ENCODE measurements around the gene SIK3. TPM values are rescaled to one million over a fixed set of nuclear protein-coding genes. Genes with fewer than 3 reads are reported as not detected.
"Not testable (repeated sequence)": the region's sequence is repeated elsewhere in the genome, so short reads cannot be mapped to it uniquely, and the experiment has no call there.

Gene SIK3
- total RNA-seq, 1 donor from 2014 or later, result 19.5 TPM

DNA sequence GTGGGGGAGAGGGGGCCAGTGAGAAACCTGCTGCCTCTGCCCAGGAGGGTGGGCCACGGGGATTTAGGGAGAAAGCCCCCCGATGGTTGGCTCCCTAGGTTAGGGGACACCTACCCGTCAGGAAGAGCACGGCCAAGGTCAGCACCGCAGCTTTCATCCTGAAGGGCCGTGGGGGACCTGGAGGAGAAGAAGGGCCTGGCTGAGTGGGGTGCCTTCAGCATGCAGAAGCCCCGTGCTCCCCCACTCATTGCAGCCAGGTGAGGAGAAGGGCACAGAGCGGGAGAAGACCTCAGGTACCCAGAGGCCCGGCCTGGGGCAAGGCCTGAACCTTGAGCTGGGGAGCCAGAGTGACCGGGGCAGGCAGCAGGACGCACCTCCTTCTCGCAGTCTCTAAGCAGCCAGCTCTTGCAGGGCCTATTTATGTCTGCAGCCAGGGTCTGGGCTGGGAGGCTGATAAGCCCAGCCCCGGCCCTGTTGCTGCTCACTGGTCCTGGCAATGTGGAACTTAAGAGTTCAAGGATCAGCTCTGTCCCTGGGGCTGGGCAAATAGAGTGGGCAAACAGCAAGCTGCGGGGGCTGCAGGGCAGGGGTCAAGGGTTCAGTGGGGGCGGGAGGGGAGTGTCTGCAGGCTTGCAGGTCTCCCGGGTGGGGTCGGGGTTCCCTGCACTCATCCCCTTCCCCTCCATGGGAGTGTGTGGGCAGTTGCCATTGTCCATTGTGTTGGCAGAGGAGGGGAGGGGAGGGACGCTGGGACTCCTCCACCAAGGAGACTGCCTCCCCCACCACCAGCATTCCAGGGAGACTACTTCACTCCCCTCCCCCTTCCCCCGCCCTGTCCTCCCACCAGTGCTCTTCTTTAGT, 260.8 kb downstream of the SIK3 start, which contains the start of gene APOA1:
APOA1 (minus strand) TSS at position 392 of the 861 bp plus-strand sequence; CDS start at position 157, 235 bp downstream.
- no peaks in the 10 kb centered on the region for H3K36me3 Mint-ChIP-seq (ENCODE audit: low read depth)
- no peak for DNase-seq (ENCODE audit: low spot score)

DNA sequence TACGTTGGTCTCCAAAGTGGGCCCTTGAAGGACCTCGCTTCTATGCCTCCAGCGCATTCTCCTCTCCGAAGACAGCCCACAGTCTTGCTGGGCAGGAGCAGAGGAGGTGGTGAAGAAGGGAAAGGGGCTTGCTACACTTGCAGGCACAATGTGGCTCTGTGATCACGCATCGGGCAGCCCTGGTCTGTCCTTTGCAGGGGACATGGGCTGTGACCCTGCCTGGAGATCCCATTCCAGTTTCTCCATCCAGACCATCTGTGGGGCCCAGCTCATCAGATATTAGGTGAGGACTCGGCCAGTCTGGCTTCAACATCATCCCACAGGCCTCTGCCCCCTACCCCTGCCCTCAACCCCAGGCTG, 261.6 kb downstream of the SIK3 start:
- H3K27me3 Mint-ChIP-seq (ENCODE audit: low read depth), result no peaks in the 10 kb centered on the region
- no peak for DNase-seq (ENCODE audit: low spot score)
- no peak overlapping the region for H3K27ac Mint-ChIP-seq (ENCODE audit: unreplicated experiment)
- TF ChIP-seq, protein P1, sequence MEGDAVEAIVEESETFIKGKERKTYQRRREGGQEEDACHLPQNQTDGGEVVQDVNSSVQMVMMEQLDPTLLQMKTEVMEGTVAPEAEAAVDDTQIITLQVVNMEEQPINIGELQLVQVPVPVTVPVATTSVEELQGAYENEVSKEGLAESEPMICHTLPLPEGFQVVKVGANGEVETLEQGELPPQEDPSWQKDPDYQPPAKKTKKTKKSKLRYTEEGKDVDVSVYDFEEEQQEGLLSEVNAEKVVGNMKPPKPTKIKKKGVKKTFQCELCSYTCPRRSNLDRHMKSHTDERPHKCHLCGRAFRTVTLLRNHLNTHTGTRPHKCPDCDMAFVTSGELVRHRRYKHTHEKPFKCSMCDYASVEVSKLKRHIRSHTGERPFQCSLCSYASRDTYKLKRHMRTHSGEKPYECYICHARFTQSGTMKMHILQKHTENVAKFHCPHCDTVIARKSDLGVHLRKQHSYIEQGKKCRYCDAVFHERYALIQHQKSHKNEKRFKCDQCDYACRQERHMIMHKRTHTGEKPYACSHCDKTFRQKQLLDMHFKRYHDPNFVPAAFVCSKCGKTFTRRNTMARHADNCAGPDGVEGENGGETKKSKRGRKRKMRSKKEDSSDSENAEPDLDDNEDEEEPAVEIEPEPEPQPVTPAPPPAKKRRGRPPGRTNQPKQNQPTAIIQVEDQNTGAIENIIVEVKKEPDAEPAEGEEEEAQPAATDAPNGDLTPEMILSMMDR (IDR thresholded peaks at IDR 0.05), result no peak
- no peak overlapping the region for H3K4me3 Mint-ChIP-seq (ENCODE audit: unreplicated experiment)
- peaks cover 9% of the 10 kb centered on the region for H3K4me1 Mint-ChIP-seq (ENCODE audit: low read depth)
- H3K36me3 Mint-ChIP-seq (ENCODE audit: low read depth), result no peaks in the 10 kb centered on the region
- no peaks in the 10 kb centered on the region for H3K9me3 Mint-ChIP-seq (ENCODE audit: low read depth)

More for the DNA sequence above, 260.8 kb downstream of the SIK3 start, which contains the start of gene APOA1:
- H3K27me3 Mint-ChIP-seq (ENCODE audit: low read depth), result no peaks in the 10 kb centered on the region
- no peaks in the 10 kb centered on the region for H3K9me3 Mint-ChIP-seq (ENCODE audit: low read depth)
- H3K4me1 Mint-ChIP-seq (ENCODE audit: low read depth), result peaks cover 9% of the 10 kb centered on the region
- TF ChIP-seq, protein P1 (IDR thresholded peaks at IDR 0.05), result no peak
- H3K27ac Mint-ChIP-seq (ENCODE audit: unreplicated experiment), result no peak within 1 kb of the TSS
- H3K4me3 Mint-ChIP-seq (ENCODE audit: unreplicated experiment), result no peak within 1 kb of the TSS

DNA sequence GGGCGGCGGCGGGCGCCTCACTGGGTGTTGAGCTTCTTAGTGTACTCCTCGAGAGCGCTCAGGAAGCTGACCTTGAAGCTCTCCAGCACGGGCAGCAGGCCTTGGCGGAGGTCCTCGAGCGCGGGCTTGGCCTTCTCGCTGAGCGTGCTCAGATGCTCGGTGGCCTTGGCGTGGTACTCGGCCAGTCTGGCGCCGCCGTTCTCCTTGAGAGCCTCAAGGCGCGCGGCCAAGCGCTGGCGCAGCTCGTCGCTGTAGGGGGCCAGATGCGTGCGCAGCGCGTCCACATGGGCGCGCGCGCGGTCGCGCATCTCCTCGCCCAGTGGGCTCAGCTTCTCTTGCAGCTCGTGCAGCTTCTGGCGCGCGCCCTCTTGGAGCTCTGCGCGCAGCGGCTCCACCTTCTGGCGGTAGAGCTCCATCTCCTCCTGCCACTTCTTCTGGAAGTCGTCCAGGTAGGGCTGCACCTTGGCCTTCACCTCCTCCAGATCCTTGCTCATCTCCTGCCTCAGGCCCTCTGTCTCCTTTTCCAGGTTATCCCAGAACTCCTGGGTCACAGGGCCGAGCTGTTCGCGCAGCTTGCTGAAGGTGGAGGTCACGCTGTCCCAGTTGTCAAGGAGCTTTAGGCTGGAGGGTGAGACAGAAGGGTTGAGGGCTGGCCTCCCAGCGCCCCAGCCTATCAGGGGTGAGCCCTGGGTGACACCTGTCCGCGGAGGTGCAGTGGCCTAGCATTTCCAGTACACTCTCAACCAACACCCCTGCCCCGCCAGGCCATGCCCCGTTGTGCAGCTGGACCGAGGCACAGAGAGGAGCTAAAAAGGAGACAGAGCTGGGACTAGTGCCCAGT, 262.2 kb downstream of the SIK3 start:
- Mint-ChIP-seq H3K4me3 (ENCODE audit: unreplicated experiment) (peak overlapping the region; percentile 59), H3K27me3 (ENCODE audit: low read depth) (no peaks in the 10 kb centered on the region), H3K4me1 (ENCODE audit: low read depth) (peaks cover 9% of the 10 kb centered on the region), H3K9me3 (ENCODE audit: low read depth) (no peaks in the 10 kb centered on the region), H3K36me3 (ENCODE audit: low read depth) (no peaks in the 10 kb centered on the region), H3K27ac (ENCODE audit: unreplicated experiment) (no peak overlapping the region)
- TF ChIP-seq, protein P1 (IDR thresholded peaks at IDR 0.05), result peak; percentile 83
- no peak for DNase-seq (ENCODE audit: low spot score)

DNA sequence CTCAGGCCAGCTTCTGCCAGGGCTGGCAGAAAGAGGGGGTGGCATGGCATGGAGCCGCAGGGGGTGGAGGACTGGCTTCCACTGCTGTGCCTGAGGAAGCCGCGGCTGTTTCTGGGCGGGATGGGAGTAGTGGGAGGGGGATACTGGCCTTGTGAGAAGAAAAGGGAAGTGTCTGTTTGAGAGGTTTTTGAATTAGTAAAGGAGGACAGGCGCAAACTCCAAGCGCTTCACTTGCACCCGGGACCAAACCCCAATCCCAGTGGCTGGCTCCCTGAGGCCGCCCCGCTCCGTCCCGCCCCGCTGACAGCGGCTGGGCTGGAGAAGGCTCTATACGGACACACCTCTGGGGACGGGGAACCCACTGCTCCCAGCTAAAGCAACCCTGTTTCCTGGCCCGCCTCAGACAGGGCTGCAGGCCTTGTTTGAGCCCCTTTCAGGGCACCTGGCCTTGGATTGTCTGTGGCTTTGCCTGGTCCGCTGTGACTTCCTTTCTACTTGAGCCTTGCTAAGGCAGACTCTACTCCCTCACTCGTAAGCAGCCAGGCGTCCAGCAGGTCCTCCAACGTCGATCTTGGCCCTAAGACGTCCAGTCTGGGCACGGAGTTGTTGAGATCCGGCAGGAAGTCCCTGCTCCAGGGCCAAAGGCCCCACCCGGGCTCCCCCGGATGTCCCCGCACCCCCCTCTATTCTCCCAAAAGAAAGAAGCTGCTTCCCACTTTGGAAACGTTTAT, 263.0 kb downstream of the SIK3 start:
- Mint-ChIP-seq H3K4me3 (ENCODE audit: unreplicated experiment) (peak overlapping the region; percentile 59), H3K4me1 (ENCODE audit: low read depth) (peaks cover 9% of the 10 kb centered on the region), H3K27ac (ENCODE audit: unreplicated experiment) (no peak overlapping the region), H3K27me3 (ENCODE audit: low read depth) (no peaks in the 10 kb centered on the region), H3K36me3 (ENCODE audit: low read depth) (no peaks in the 10 kb centered on the region), H3K9me3 (ENCODE audit: low read depth) (no peaks in the 10 kb centered on the region)
- no peak for DNase-seq (ENCODE audit: low spot score)
- TF ChIP-seq, protein P1 (IDR thresholded peaks at IDR 0.05), result no peak

DNA sequence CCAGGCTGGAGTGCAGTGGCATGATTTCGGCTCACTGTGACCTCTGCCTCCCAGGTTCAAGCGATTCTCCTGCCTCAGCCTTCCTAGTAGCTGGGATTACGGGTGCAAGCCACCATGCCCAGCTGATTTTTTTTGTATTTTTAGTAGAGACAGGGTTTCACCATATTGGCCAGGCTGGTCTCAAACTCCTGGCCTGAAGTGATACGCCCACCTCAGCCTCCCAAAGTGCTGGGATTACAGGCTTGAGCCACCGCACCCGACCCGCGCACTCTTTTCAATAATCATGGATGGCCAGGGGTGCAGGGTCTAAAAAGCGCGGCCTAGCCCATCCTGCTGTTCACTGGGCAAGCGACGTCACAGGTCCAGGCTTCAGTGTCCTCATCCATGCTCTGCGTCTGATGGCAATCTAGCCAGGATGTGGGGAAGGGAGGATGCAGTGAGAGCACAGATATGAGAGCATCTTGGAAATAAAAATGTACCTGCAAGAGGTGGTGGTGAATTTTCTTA, 263.6 kb downstream of the SIK3 start:
- H3K36me3 Mint-ChIP-seq (ENCODE audit: low read depth); H3K27me3 Mint-ChIP-seq (ENCODE audit: low read depth); H3K9me3 Mint-ChIP-seq (ENCODE audit: low read depth); DNase-seq (ENCODE audit: low spot score); H3K27ac Mint-ChIP-seq (ENCODE audit: unreplicated experiment): not testable (repeated sequence)
- Mint-ChIP-seq H3K4me1 (ENCODE audit: low read depth) (peaks cover 11% of the 10 kb centered on the region), H3K4me3 (ENCODE audit: unreplicated experiment) (peak overlapping the region; percentile 8)

All from chondrocyte (in vitro differentiated cells).